ENCODE results near the gene MARCHF2.
"Not testable (repeated sequence)": the region's sequence is repeated elsewhere in the genome, so short reads cannot be mapped to it uniquely, and the experiment has no call there.

MARCHF2 gene, protein sequence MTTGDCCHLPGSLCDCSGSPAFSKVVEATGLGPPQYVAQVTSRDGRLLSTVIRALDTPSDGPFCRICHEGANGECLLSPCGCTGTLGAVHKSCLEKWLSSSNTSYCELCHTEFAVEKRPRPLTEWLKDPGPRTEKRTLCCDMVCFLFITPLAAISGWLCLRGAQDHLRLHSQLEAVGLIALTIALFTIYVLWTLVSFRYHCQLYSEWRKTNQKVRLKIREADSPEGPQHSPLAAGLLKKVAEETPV

DNA sequence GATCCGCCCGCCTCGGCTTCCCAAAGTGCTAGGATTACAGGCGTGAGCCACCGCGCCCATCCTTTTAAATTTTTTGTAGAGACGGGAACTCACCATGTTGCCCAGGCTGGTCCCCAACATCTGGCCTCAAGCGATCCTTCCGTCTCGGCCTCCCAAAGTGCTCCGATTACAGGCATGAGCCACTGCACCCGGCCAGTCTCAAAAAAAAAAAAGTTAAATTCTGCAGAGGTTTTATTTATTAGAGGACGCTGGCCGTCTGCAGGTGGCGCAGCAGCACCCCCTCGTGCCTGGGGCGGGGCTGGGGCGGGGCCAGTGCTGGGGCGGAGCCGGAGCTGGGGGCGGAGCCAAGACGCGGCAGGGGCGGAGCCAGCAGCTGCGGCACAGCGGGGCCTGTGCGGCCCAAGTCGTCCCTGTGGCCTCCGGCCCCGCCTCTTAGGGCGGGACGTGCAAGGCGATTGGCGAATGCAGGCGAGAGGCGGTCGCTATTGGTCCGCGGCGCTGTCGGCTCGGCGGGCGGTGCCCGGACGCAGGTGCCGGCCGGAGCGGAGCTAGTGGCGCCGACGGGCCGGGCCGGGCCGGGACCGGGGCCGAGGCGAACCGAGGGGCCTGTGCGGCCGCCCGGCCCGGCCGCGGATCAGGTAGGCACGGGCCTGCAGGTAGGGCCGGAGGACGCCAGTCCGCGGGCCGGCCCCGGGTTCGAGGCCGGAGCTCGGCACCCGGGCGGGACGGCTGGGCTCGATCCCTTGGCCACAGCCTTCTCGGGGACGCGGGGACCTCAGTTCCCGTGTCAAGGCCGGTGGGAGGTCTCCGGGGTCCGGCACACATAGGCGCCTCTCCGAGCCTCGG, at the start of gene MARCHF2:
Gene MARCHF2 (plus strand): TSS at position 523 of the 846 bp plus-strand sequence. CDS start 8,536 bp downstream, outside the sequence.
- peak; percentile 98 for DNase-seq (ENCODE audit: low spot score)

DNA sequence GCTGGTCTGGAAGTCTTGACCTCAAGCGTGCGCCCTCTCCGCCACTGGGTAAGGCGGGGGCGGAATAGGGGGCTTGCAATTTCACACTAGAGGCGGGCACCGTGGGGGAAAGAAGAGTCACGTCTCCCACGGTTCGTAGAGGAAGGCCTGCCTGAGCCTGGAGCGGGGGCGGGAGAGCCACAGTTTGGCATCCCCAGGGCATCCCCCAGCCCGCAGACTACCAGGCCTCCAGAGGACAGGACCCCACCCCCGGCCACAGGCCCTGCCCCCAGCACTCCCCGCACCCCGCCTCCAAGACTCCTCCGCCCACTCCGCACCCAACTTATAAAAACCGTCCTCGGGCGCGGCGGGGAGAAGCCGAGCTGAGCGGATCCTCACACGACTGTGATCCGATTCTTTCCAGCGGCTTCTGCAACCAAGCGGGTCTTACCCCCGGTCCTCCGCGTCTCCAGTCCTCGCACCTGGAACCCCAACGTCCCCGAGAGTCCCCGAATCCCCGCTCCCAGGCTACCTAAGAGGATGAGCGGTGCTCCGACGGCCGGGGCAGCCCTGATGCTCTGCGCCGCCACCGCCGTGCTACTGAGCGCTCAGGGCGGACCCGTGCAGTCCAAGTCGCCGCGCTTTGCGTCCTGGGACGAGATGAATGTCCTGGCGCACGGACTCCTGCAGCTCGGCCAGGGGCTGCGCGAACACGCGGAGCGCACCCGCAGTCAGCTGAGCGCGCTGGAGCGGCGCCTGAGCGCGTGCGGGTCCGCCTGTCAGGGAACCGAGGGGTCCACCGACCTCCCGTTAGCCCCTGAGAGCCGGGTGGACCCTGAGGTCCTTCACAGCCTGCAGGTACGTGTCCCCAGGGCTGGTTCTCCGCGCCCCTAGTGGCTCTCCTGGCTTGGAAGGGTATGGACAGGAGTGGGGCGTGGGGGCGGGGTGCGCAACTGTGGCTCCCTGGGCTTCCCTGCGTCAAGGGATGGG, 49.0 kb upstream of the MARCHF2 start, which contains the start of gene ANGPTL4:
Gene ANGPTL4 (plus strand): TSS at position 353 of the 969 bp plus-strand sequence. CDS start 167 bp downstream, at position 520.
- no peak for DNase-seq (ENCODE audit: low spot score)

DNA sequence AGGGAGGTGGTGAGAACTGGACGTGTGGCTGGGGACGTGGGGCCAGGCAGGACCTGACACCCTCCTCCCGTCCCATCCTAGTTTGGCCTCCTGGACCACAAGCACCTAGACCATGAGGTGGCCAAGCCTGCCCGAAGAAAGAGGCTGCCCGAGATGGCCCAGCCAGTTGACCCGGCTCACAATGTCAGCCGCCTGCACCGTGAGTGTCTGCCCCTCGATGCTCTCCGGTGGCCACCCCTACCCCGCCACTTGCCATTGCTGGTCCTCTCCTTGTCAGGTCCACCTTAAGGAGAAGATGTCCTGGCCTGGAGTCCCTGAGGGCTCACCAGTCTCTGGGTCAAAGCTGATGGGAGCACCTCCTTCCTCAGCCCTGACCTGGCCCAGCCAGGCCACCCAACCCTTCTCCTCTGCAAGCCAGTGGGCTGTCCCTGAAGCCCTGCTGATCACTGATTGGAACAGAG, 47.0 kb upstream of the MARCHF2 start:
- no peak for DNase-seq (ENCODE audit: low spot score)

DNA sequence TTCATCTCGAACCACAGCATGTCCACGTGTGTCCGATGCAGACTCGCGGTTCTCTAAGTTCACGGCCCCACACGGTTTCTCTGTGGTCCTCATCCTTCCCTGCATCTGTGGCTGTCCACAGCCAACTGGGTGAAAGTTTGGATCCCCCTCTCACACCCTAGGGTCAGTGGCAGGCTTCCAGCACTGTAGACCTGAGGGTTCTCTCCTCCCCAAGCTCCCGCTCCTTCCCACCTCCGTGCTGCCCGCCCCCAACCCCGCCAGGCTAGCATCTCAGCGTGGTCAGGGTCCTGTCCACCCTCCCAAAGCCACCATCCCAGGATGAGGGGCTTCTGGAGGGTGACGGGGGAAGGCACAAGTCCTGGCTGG, 46.2 kb upstream of the MARCHF2 start:
- no peak for DNase-seq (ENCODE audit: low spot score)

DNA sequence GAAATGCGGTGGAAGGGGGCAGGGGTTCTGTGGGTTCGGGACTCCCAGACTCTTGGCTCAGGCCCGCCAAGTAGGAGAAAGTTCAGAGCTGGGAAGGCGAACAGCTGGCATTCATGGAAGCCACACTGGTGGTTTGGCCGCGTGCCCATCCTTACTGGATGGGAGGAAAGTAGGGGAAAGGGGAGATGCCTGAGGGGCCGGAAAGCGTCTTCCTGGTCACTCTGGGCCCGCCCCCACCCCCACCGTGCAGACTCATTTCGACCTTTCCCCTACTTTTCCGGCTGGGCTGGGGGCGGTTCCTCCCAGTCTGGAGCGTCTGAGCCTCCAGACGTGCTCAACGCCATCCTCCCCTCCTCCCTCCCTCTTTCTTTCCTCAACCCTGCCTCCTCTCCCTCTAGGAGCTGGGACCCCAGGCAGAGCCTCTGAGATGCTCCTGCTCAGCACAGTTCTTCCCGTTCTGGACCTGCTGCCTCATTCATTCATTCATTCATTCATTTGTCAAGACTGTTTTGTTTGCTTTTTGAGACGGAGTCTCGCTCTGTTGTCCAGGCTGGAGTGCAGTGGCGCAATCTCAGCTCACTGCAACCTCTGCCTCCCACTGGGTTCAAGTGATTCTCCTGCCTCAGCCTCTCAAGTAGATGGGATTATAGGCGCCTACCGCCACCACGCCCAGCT, 45.6 kb upstream of the MARCHF2 start:
- DNase-seq (ENCODE audit: low spot score) = peak; percentile 77

DNA sequence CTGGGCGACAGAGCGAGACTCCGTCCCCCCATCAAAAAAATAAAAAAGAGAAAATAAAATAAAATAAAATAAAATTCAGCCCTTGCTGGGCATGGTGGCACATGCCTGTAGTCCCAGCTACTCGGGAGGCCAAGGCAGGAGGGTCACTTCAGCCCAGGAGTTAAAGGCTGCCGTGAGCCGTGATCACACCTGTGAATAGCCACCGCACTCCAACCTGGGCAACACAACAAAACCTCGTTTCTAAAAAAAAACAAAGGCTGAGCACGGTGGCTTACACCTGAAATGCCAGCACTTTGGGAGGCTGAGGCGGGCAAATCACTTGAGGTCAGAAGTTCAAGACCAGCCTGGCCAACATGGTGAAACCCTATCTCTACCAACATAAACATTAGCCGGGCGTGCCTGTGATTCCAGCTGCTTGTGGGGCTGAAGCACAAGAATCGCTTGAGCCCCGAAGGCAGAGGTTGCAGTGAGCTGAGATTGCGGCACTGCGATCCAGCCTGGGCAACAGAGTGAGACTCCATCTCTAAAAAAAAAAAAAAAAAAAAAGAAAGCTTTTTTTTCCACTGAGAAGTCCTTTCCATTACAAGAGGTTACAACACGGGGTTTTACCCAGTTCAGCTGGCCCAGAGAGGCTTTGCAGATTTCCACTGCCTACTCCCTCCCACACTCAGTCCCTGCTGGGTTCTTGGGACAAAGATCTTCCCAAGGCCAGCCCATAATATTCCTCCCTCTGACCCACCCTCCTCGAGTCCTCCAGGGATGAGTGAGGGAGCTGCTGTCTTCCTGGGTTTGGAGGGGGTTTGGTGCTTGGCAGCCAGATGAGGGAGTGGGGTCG, 42.7 kb upstream of the MARCHF2 start:
- no peak for DNase-seq (ENCODE audit: low spot score)

DNA sequence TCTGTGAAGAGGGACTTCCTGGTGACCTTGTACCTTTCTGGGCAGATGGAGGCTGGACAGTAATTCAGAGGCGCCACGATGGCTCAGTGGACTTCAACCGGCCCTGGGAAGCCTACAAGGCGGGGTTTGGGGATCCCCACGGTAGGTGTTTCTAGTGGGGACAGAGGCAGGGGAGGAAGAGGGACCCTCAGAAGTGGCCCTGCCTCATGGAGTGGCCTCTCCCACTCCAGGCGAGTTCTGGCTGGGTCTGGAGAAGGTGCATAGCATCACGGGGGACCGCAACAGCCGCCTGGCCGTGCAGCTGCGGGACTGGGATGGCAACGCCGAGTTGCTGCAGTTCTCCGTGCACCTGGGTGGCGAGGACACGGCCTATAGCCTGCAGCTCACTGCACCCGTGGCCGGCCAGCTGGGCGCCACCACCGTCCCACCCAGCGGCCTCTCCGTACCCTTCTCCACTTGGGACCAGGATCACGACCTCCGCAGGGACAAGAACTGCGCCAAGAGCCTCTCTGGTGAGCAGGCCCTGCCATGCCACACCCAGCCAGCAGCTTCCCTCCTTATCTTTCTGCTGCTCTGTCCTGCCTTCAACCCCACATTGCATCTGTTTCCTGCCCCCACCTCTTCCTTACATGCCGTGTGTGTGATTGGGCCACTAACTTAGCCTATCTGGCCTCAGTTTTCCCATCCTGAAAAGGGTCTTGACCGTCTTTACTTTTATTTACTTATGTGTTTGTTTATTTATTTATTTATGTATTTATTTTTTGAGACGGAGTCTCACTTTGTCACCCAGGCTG, 41.9 kb upstream of the MARCHF2 start:
- no peak for DNase-seq (ENCODE audit: low spot score)

DNA sequence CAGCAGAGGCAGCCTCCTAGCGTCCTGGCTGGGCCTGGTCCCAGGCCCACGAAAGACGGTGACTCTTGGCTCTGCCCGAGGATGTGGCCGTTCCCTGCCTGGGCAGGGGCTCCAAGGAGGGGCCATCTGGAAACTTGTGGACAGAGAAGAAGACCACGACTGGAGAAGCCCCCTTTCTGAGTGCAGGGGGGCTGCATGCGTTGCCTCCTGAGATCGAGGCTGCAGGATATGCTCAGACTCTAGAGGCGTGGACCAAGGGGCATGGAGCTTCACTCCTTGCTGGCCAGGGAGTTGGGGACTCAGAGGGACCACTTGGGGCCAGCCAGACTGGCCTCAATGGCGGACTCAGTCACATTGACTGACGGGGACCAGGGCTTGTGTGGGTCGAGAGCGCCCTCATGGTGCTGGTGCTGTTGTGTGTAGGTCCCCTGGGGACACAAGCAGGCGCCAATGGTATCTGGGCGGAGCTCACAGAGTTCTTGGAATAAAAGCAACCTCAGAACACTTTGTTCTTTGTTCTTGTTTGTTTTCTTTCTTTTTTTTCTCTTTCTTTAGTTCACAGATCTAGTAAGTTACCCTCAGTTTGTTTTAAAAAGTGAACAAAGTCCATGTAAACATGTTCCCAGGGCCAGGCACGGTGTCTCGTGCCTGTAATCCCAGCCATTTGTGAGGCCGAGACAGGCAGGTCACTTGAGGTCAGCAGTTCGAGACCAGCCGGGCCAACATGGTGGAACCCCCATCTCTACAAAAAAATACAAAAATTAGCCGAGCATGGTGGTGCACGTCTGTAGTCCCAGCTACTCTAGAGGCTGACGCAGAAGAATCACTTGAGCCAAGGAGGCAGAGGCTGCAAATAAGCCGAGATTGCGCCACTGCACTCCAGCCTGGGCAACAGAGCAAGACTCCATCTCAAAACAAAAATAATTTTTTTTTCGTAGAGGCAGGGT, 39.0 kb upstream of the MARCHF2 start:
- DNase-seq (ENCODE audit: low spot score) = no peak

DNA sequence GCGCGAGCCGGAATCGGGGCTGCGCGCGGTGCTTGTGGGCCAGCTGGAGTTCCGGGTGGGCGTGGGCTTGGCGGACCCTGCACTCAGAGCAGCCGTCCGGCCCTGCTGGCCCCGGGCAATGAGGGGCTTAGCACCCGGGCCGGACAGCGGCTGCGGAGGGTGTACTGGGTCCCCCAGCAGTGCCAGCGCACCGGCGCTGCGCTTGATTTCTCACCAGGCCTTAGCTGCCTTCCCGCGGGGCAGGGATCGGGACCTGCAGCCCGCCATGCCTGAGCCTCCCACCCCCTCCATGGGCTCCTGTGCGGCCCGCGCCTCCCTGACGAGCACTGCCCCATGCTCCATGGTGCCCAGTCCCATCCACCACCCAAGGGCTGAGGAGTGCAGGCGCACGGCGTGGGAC, 37.3 kb upstream of the MARCHF2 start:
- DNase-seq (ENCODE audit: low spot score) = not testable (repeated sequence)

DNA sequence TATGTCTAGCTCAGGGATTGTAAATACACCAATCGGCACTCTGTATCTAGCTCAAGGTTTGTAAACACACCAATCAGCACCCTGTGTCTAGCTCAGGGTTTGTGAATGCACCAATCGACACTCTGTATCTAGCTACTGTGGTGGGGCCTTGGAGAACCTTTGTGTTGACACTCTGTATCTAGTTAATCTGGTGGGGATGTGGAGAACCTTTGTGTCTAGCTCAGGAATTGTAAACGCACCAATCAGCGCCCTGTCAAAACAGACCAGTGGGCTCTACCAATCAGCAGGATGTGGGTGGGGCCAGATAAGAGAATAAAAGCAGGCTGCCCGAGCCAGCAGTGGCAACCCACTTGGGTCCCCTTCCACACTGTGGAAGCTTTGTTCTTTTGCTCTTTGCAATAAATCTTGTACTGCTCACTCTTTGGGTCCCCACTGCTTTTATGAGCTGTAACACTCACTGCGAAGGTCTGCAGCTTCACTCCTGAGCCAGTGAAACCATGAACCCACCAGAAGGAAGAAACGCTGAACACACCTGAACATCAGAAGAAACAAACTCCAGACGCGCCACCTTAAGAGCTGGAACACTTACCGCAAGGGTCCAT, 36.6 kb upstream of the MARCHF2 start:
- not testable (repeated sequence) for DNase-seq (ENCODE audit: low spot score)

DNA sequence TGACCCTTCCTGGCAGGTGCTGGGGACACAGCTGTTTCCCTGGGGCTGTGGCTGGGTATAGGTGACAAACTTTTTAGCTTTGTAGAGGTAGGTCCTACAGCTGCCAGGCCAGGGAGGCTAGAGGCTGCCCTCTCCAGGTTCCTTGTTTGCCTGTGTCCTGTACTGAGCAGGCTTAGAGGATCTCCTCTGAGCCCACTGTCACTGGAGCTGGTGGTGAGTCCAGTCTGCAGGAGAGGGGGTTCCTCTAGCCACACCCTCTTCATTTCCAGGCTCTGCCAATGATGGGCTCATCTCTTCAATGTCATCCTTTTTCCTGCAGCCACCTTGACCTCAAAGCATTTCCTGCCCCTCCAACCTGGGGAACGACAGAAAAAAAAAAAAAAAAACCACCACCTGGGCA, 35.5 kb upstream of the MARCHF2 start:
- no peak for DNase-seq (ENCODE audit: low spot score)

DNA sequence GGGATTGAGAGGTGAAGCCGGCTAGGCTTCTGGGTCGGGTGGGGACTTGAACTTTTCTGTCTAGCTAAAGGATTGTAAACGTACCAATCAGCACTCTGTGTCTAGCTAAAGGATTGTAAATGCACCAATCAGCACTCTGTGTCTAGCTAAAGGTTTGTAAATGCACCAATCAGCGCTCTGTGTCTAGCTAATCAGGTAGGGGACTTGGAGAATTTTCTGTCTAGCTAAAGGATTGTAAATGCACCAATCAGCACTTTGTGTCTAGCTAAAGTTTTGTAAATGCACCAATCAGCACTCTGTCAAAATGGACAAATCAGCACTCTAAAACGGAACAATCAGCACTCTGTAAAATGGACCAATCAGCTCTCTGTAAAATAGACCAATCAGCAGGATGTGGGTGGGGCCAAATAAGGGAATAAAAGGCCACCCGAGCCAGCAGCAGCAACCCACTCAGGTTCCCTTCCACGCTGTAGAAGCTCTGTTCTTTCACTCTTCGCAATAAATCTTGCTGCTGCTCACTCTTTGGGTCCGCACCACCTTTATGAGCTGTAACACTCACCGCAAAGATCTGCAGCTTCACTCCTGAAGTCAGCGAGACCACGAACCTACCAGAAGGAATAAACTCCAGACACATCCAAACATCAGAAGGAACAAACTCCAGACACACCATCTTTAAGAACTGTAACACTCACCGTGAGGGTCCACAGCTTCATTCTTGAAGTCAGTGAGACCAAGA, 33.8 kb upstream of the MARCHF2 start:
- DNase-seq (ENCODE audit: low spot score) = not testable (repeated sequence)

DNA sequence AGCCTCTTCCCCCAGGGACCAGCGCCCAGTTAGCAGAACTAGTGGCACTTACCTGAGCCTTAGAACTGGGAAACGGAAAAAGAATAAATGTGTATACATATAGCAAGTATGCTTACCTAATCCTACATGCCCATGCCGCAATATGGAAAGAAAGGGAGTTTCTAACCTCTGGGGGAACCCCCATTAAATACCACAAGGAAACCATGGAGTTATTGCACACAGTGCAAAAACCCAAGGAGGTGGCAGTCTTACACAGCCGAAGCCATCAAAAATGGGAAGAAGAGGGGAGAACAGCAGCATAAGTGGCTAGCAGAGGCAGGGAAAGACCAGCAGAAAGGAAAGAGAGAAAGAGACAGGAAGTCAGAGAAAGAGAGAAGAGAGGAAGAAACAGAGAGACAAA, 28.5 kb upstream of the MARCHF2 start:
- DNase-seq (ENCODE audit: low spot score) = not testable (repeated sequence)

DNA sequence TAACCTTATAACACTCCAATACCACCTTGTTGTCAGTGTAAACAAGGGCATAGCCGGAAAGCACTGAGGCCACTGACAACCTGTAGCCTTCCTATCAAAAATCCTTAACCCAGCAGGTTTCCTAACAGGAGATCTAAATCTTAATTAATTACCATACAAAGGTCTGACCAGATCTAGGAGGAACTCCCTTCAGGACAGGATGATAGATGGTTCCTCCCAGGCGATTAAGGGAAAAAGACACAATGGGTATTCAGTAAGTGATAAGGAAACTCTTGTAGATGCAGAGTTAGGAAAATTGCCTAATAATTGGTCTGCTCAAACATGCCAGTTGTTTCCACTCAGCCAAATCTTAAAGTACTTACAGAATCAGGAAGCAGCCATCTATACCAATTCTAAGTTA, 28.0 kb upstream of the MARCHF2 start:
- not testable (repeated sequence) for DNase-seq (ENCODE audit: low spot score)

DNA sequence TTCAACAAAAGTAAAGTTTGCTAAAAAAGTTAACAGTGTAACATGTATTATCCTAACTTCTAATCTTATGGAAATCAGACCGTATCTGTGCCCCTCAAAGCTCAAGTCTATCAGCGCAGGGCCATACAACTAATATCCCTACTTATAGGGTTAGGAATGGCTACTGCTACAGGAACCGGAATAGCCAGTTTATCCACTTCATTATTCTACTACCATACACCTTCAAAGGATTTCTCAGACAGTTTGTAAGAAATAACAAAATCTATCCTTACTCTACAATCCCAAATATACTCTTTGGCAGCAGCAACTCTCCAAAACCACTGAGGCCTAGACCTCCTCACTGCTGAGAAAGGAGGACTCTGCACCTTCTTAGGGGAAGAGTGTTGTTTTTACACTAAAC, 27.5 kb upstream of the MARCHF2 start:
- DNase-seq (ENCODE audit: low spot score) = not testable (repeated sequence)

DNA sequence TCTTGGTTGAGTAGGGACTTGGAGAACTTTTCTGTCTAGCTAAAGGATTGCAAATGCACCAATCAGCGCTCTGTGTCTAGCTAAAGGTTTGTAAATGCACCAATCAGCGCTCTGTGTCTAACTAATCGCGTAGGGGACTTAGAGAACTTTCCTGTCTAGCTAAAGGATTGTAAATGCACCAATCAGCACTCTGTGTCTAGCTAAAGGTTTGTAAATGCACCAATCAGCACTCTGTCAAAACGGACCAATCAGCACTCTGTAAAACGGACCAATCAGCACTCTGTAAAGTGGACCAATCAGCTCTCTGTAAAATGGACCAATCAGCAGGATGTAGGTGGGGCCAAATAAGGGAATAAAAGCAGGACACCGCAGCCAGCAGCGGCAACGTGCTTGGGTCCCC, 26.7 kb upstream of the MARCHF2 start:
- DNase-seq (ENCODE audit: low spot score) = not testable (repeated sequence)

DNA sequence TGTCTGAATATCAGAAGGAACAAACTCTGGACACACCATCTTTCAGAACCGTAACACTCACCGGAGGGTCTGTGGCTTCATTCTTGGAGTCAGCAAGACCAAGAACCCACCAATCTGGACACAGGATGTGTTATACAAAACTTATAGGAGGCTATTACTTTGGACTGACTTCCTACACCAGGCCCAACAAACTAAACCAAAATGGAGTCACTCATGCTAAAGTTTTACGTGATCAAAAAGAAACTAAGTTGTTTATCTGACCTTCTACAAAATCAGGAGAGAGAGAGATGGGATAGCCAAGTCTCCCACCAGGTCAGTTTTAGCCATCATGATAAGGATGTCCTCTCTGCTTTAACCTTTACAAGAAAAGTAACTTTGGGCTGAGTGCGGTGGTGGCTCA, 26.1 kb upstream of the MARCHF2 start:
- DNase-seq (ENCODE audit: low spot score) = no peak

All from putamen (tissue), 1 donor.